Loucy (cell line): ENCODE measurements around the gene VILL.

Experiments used
- CTCF ChIP-seq: fragments of 200-600 bp; sonication (generic); conservative IDR thresholded peaks from 2 replicates; pipeline ENCODE4 v1.5.1; 2014; ENCODE audit warnings: mild to moderate bottlenecking, antibody characterized with exemption, low read length
- EZH2phosphoT487 ChIP-seq: fragments of 200-600 bp; IDR thresholded peaks from 2 replicates; pipeline ENCODE4 v1.6.1; 2018; ENCODE audit warnings: antibody characterized with exemption, mild to moderate bottlenecking, moderate library complexity, borderline replicate concordance

DNA sequence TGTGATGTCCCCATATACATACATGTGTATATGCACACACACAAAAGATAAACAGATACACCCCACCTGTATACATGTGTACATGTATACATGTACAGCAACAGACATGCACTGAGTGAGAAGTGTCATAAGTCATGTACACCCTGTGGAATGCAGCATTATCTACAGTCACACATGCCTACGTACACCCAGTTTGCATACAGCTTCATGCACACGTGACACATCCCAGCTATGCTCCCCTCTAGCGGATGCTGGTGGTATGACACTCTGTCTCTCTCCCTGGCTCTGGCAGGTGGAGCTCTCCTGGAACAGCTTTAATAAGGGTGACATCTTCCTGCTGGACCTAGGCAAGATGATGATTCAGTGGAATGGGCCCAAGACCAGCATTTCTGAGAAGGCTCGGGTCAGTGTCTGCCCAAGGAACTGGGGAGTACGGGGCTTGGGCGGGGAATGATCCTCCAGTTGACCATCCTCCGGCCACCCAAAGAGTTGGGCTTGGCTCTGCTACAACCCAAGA, 6.3 kb downstream of the VILL start:
- TF ChIP-seq CTCF: peak; percentile 88
- TF ChIP-seq EZH2phosphoT487: no peak
